ENCODE measurements around the gene TBC1D10A. TPM values are rescaled to one million over a fixed set of nuclear protein-coding genes. Genes with fewer than 3 reads are reported as not detected.

The TBC1D10A gene
- total RNA-seq, 1 donor from 2014 or later = 32.7 TPM

- no peak overlapping the region for H3K9ac ChIP-seq (ENCODE audit: low read length)
- Mint-ChIP-seq H3K4me1 (ENCODE audit: low read depth, unreplicated experiment) (peaks cover 13% of the 10 kb centered on the region), H3K4me3 (ENCODE audit: unreplicated experiment) (no peak overlapping the region), H3K27me3 (ENCODE audit: low read depth, unreplicated experiment) (peaks cover 7% of the 10 kb centered on the region), H3K9me3 (ENCODE audit: unreplicated experiment) (no peaks in the 10 kb centered on the region), H3K27ac (ENCODE audit: unreplicated experiment) (no peak overlapping the region), H3K36me3 (ENCODE audit: low read depth, unreplicated experiment) (no peaks in the 10 kb centered on the region)
- no peak overlapping the region for H3K4me3 ChIP-seq (ENCODE audit: insufficient read depth, low read depth, low read length)
- no peak for DNase-seq (ENCODE audit: low read depth)
- no peak overlapping the region for H3K27ac ChIP-seq (ENCODE audit: low read depth, low read length)
- FAIRE-seq = no peak
- no peaks in the 10 kb centered on the region for H3K36me3 ChIP-seq (ENCODE audit: insufficient read depth, low read length)
- H3K9me3 ChIP-seq (ENCODE audit: insufficient read depth, low read depth, low read length) = no peaks in the 10 kb centered on the region
- H3K4me2 ChIP-seq (ENCODE audit: low read length) = no peak overlapping the region
- H3K79me2 ChIP-seq (ENCODE audit: insufficient read depth, low read length) = no peaks in the 10 kb centered on the region
- peaks cover 31% of the 10 kb centered on the region for H3K4me1 ChIP-seq (ENCODE audit: insufficient read depth, low read length)
- H4K20me1 ChIP-seq (ENCODE audit: insufficient read depth, low read length) = no peaks in the 10 kb centered on the region
- no peak for TF ChIP-seq EZH2 (IDR thresholded peaks at IDR 0.05; ENCODE audit: insufficient read depth, low read length)
- no peak for TF ChIP-seq CTCF (IDR thresholded peaks at IDR 0.05; ENCODE audit: insufficient read depth, low read depth, low read length)
- no peak overlapping the region for H2AFZ ChIP-seq (ENCODE audit: low read depth, low read length)
- H3K27me3 ChIP-seq (ENCODE audit: insufficient read depth, low read length) = no peaks in the 10 kb centered on the region
These were observed 66.1 kb downstream of the TBC1D10A start for GRCh38 chr22:30260682-30261081.

GRCh38 chr22:30260276-30260675 lies 66.5 kb downstream of the TBC1D10A start:
- Histone ChIP-seq H4K20me1 (ENCODE audit: insufficient read depth, low read length) (no peaks in the 10 kb centered on the region), H2AFZ (ENCODE audit: low read depth, low read length) (no peak overlapping the region), H3K9ac (ENCODE audit: low read length) (no peak overlapping the region), H3K9me3 (ENCODE audit: insufficient read depth, low read depth, low read length) (no peaks in the 10 kb centered on the region), H3K27me3 (ENCODE audit: insufficient read depth, low read length) (no peaks in the 10 kb centered on the region), H3K4me1 (ENCODE audit: insufficient read depth, low read length) (peaks cover 31% of the 10 kb centered on the region), H3K4me3 (ENCODE audit: insufficient read depth, low read depth, low read length) (no peak overlapping the region), H3K79me2 (ENCODE audit: insufficient read depth, low read length) (no peaks in the 10 kb centered on the region), H3K36me3 (ENCODE audit: insufficient read depth, low read length) (no peaks in the 10 kb centered on the region), H3K27ac (ENCODE audit: low read depth, low read length) (no peak overlapping the region), H3K4me2 (ENCODE audit: low read length) (no peak overlapping the region)
- Mint-ChIP-seq H3K27ac (ENCODE audit: unreplicated experiment) (no peak overlapping the region), H3K36me3 (ENCODE audit: low read depth, unreplicated experiment) (no peaks in the 10 kb centered on the region), H3K9me3 (ENCODE audit: unreplicated experiment) (no peaks in the 10 kb centered on the region), H3K27me3 (ENCODE audit: low read depth, unreplicated experiment) (peaks cover 7% of the 10 kb centered on the region), H3K4me3 (ENCODE audit: unreplicated experiment) (no peak overlapping the region), H3K4me1 (ENCODE audit: low read depth, unreplicated experiment) (peaks cover 13% of the 10 kb centered on the region)
- no peak for TF ChIP-seq EZH2 (IDR thresholded peaks at IDR 0.05; ENCODE audit: insufficient read depth, low read length)
- no peak for TF ChIP-seq CTCF (IDR thresholded peaks at IDR 0.05; ENCODE audit: insufficient read depth, low read depth, low read length)
- no peak for FAIRE-seq
- DNase-seq (ENCODE audit: low read depth) = no peak

- FAIRE-seq (no peak), DNase-seq (ENCODE audit: low read depth) (no peak)
- no peaks in the 10 kb centered on the region for H4K20me1 ChIP-seq (ENCODE audit: insufficient read depth, low read length)
- Mint-ChIP-seq H3K27ac (ENCODE audit: unreplicated experiment) (no peak overlapping the region), H3K36me3 (ENCODE audit: low read depth, unreplicated experiment) (no peaks in the 10 kb centered on the region), H3K27me3 (ENCODE audit: low read depth, unreplicated experiment) (no peaks in the 10 kb centered on the region), H3K9me3 (ENCODE audit: unreplicated experiment) (no peaks in the 10 kb centered on the region), H3K4me3 (ENCODE audit: unreplicated experiment) (no peak overlapping the region), H3K4me1 (ENCODE audit: low read depth, unreplicated experiment) (peaks cover 28% of the 10 kb centered on the region)
- H2AFZ ChIP-seq (ENCODE audit: low read depth, low read length) = no peak overlapping the region
- no peaks in the 10 kb centered on the region for H3K27me3 ChIP-seq (ENCODE audit: insufficient read depth, low read length)
- peak overlapping the region; percentile 95 for H3K27ac ChIP-seq (ENCODE audit: low read depth, low read length)
- H3K9ac ChIP-seq (ENCODE audit: low read length) = peak overlapping the region; percentile 86
- peak overlapping the region; percentile 7 for H3K4me2 ChIP-seq (ENCODE audit: low read length)
- H3K9me3 ChIP-seq (ENCODE audit: insufficient read depth, low read depth, low read length) = no peaks in the 10 kb centered on the region
- H3K36me3 ChIP-seq (ENCODE audit: insufficient read depth, low read length) = no peaks in the 10 kb centered on the region
- peaks cover 74% of the 10 kb centered on the region for H3K4me1 ChIP-seq (ENCODE audit: insufficient read depth, low read length)
- H3K4me3 ChIP-seq (ENCODE audit: insufficient read depth, low read depth, low read length) = no peak overlapping the region
- H3K79me2 ChIP-seq (ENCODE audit: insufficient read depth, low read length) = peaks cover 2% of the 10 kb centered on the region
- no peak for TF ChIP-seq EZH2 (IDR thresholded peaks at IDR 0.05; ENCODE audit: insufficient read depth, low read length)
- TF ChIP-seq CTCF (IDR thresholded peaks at IDR 0.05; ENCODE audit: insufficient read depth, low read depth, low read length) = no peak
These were observed 72.4 kb downstream of the TBC1D10A start for GRCh38 chr22:30254314-30254713.

Measured in astrocyte (in vitro differentiated cells and primary cell).